HEK293 (cell line): ENCODE measurements around the gene TCIRG1.

Source experiments
- CTCF ChIA-PET: fragments of 350-600 bp; formaldehyde crosslinking; extraction: SDS; loops from one replicate; lab custom pipeline; 2021; ENCODE audit warnings: antibody characterized with exemption; lab: Yijun Ruan, JAX
- POLR2A ChIA-PET: fragments of 300-600 bp; formaldehyde crosslinking; extraction: SDS; loops from one replicate; lab custom pipeline; 2020; ENCODE audit warnings: antibody characterized with exemption, inconsistent platforms; lab: Yijun Ruan, JAX
- H3K27ac ChIP-seq: fragments of 200-500 bp; sonication (Bioruptor generic); 2 replicates; pipeline ENCODE4 v1.5.1; 2014; ENCODE audit warnings: low read depth, low read length, control low read depth, inconsistent platforms; ENCODE audit errors: extremely low read depth
- H3K36me3 ChIP-seq, 2 experiments: fragments of 200-500 bp in 1 of 2; sonication (Bioruptor generic) in 1 of 2; 1 replicate in 1 of 2; 2 replicates in 1 of 2; pipeline ENCODE4 v1.5.1; 2014 to 2017; ENCODE audit warnings: inconsistent platforms in 2 of 2, low read length in 2 of 2; ENCODE audit not compliant: control insufficient read depth in 2 of 2, insufficient read depth in 1 of 2
- H3K4me1 ChIP-seq: fragments of 200-500 bp; sonication (Bioruptor generic); 2 replicates; pipeline ENCODE4 v1.5.1; 2014; ENCODE audit warnings: mild to moderate bottlenecking, low read length, inconsistent platforms; ENCODE audit not compliant: control insufficient read depth, insufficient read depth
- H3K4me3 ChIP-seq: 2 replicates; pipeline ENCODE4 v1.5.1; 2011; ENCODE audit warnings: low read depth, mild to moderate bottlenecking, control low read depth, low read length, moderate library complexity
- H3K9me3 ChIP-seq: fragments of 200-500 bp; sonication (Bioruptor generic); 2 replicates; pipeline ENCODE4 v1.5.1; 2014; ENCODE audit warnings: low read depth, low read length, inconsistent platforms; ENCODE audit not compliant: control insufficient read depth, insufficient read depth
- FEZF1 ChIP-seq: fragments of 450-650 bp; formaldehyde crosslinking; IDR thresholded peaks from 2 replicates; pipeline ENCODE4 v1.5.1; 2016; ENCODE audit warnings: missing biosample characterization, missing genetic modification characterization
- GLIS1 ChIP-seq: fragments of 450-650 bp; formaldehyde crosslinking; IDR thresholded peaks from 2 replicates; pipeline ENCODE4 v1.5.1; 2016; ENCODE audit warnings: missing biosample characterization, missing genetic modification characterization
- HOXC10 ChIP-seq: sonication (generic); formaldehyde crosslinking; IDR thresholded peaks from 2 replicates; pipeline ENCODE4 v1.8.1; 2023; ENCODE audit warnings: mild to moderate bottlenecking, missing genetic modification reagents
- HOXD13 ChIP-seq: sonication (generic); formaldehyde crosslinking; IDR thresholded peaks from 2 replicates; pipeline ENCODE4 v1.8.0; 2022; ENCODE audit warnings: missing genetic modification reagents, borderline replicate concordance
- KLF7 ChIP-seq: fragments of 450-650 bp; formaldehyde crosslinking; IDR thresholded peaks from 2 replicates; pipeline ENCODE4 v1.5.1; 2016; ENCODE audit warnings: missing biosample characterization, missing genetic modification characterization, borderline replicate concordance
- ZBTB20 ChIP-seq: fragments of 450-650 bp; formaldehyde crosslinking; IDR thresholded peaks from 2 replicates; pipeline ENCODE4 v1.5.1; 2016; ENCODE audit warnings: missing biosample characterization, missing genetic modification characterization
- ZBTB8A ChIP-seq: fragments of 450-650 bp; formaldehyde crosslinking; IDR thresholded peaks from 2 replicates; pipeline ENCODE4 v1.5.1; 2016; ENCODE audit warnings: missing biosample characterization, missing genetic modification characterization
- ZNF121 ChIP-seq: fragments of 450-650 bp; formaldehyde crosslinking; IDR thresholded peaks from 2 replicates; pipeline ENCODE4 v1.5.1; 2016; ENCODE audit warnings: missing biosample characterization, missing genetic modification characterization
- ZNF138 ChIP-seq: fragments of 450-650 bp; formaldehyde crosslinking; IDR thresholded peaks from 2 replicates; pipeline ENCODE4 v1.5.1; 2016; ENCODE audit warnings: missing biosample characterization, missing genetic modification characterization, borderline replicate concordance
- ZNF423 ChIP-seq: fragments of 450-650 bp; formaldehyde crosslinking; IDR thresholded peaks from 2 replicates; pipeline ENCODE4 v1.5.1; 2016; ENCODE audit warnings: missing biosample characterization, missing genetic modification characterization
- ZNF544 ChIP-seq: fragments of 450-650 bp; formaldehyde crosslinking; IDR thresholded peaks from 2 replicates; pipeline ENCODE4 v1.5.0; 2017; ENCODE audit warnings: missing biosample characterization, missing genetic modification characterization
- ZNF549 ChIP-seq: fragments of 450-650 bp; IDR thresholded peaks from 2 replicates; pipeline ENCODE4 v1.5.1; 2018; ENCODE audit warnings: missing biosample characterization, missing genetic modification characterization, mild to moderate bottlenecking, inconsistent platforms, moderate library complexity
- ZNF558 ChIP-seq: fragments of 450-650 bp; formaldehyde crosslinking; IDR thresholded peaks from 2 replicates; pipeline ENCODE4 v1.5.1; 2016; ENCODE audit warnings: missing biosample characterization, missing genetic modification characterization
- ZNF658 ChIP-seq: fragments of 450-650 bp; formaldehyde crosslinking; IDR thresholded peaks from 2 replicates; pipeline ENCODE4; 2016; ENCODE audit warnings: missing biosample characterization, missing genetic modification characterization
- ZNF664 ChIP-seq: fragments of 450-650 bp; formaldehyde crosslinking; IDR thresholded peaks from 2 replicates; pipeline ENCODE4 v1.5.1; 2016; ENCODE audit warnings: missing biosample characterization, missing genetic modification characterization
- ZNF670 ChIP-seq: fragments of 450-650 bp; formaldehyde crosslinking; IDR thresholded peaks from 2 replicates; pipeline ENCODE4 v1.5.1; 2016; ENCODE audit warnings: missing biosample characterization, missing genetic modification characterization, low read depth
- ZNF707 ChIP-seq: fragments of 450-650 bp; formaldehyde crosslinking; IDR thresholded peaks from 2 replicates; pipeline ENCODE4 v1.5.1; 2016; ENCODE audit warnings: missing biosample characterization, missing genetic modification characterization
- ZXDB ChIP-seq: fragments of 450-650 bp; formaldehyde crosslinking; IDR thresholded peaks from 2 replicates; pipeline ENCODE4 v1.5.1; 2016; ENCODE audit warnings: missing biosample characterization, missing genetic modification characterization
- TF ChIP-seq, protein P1 (sequence below): fragments of 450-650 bp; formaldehyde crosslinking; IDR thresholded peaks from 2 replicates; pipeline ENCODE4 v1.5.1; 2016; ENCODE audit warnings: missing biosample characterization, missing genetic modification characterization, low read depth
- TF ChIP-seq, protein P2 (sequence below): fragments of 450-650 bp; formaldehyde crosslinking; IDR thresholded peaks from 2 replicates; pipeline ENCODE4 v1.5.1; 2016; ENCODE audit warnings: missing biosample characterization, missing genetic modification characterization
- TF ChIP-seq, protein P3 (sequence below): fragments of 450-650 bp; formaldehyde crosslinking; IDR thresholded peaks from 2 replicates; pipeline ENCODE4 v1.5.1; 2016; ENCODE audit warnings: missing biosample characterization, missing genetic modification characterization
- TF ChIP-seq, protein P4 (sequence below): fragments of 450-650 bp; formaldehyde crosslinking; IDR thresholded peaks from 2 replicates; pipeline ENCODE4 v1.5.0; 2017; ENCODE audit warnings: missing biosample characterization, missing genetic modification characterization, borderline replicate concordance
- TF ChIP-seq, protein P5 (sequence below): fragments of 450-650 bp; formaldehyde crosslinking; IDR thresholded peaks from 2 replicates; pipeline ENCODE4 v1.5.1; 2016; ENCODE audit warnings: missing biosample characterization, missing genetic modification characterization, low read depth

The TCIRG1 gene

DNA sequence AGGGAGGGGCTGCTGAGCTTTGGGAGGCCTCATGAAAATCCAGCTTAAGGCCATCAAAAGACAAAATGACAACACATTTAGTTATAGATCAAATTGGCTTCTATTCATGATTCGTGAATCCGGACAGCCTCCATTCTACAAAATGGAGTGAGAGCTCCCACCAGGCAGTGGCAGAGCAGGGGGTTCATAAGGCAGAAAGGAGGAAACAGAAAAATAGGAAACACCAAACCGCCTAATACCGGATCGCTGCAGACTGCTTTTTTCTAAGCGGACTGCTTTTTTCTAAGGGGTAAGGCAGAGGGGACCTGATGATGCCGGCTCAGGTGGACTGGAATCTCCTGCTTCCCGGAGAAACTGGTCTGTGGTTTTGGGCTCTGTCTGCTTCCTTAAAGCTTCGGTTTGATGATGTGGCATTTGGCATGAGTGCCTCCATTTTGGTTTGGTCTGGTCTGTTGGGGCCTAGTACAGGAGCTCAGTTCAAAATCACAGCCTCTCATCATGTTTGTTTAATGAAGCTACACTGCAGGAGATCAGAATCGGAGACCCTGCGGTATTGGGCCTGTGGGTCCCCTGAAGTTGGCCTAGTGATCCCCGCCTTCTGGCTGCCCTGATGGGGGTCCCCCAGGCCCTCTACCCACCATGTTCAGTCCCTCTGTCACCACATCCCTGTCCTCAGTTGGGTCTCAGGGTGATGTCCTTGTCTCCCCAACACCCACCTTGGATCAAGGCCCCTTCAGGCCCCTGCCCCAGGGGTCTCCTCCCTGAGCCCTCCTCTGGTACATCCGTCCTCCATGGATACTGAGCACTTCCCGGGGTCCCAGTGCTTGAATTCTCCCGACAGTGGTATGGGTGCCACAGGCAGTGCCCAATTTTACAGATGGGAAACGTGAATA, 27.5 kb upstream of the TCIRG1 start:
- H3K4me3 ChIP-seq = no peak overlapping the region
- 0 out of 2 replicates have a peak, but pooled peaks have one; percentile 5 for TF ChIP-seq ZBTB20 (tag by site-specific recombination)
- TF ChIP-seq ZNF423 (tag by site-specific recombination) = no peak
- TF ChIP-seq, protein P1, sequence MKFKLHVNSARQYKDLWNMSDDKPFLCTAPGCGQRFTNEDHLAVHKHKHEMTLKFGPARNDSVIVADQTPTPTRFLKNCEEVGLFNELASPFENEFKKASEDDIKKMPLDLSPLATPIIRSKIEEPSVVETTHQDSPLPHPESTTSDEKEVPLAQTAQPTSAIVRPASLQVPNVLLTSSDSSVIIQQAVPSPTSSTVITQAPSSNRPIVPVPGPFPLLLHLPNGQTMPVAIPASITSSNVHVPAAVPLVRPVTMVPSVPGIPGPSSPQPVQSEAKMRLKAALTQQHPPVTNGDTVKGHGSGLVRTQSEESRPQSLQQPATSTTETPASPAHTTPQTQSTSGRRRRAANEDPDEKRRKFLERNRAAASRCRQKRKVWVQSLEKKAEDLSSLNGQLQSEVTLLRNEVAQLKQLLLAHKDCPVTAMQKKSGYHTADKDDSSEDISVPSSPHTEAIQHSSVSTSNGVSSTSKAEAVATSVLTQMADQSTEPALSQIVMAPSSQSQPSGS (tag by site-specific recombination) = no peak
- TF ChIP-seq HOXD13 (CRISPR knock-in tag) = no peak
- no peaks in the 10 kb centered on the region for H3K4me1 ChIP-seq
- CTCF ChIA-PET = interaction anchor here (0.7 to 1.6 kb wide), 5 partner anchors 17 to 286 kb away, joined by 3 to 5 read pairs (median 4); no protein-coding TSS in a partner anchor
- no peaks in the 10 kb centered on the region for H3K9me3 ChIP-seq
- H3K36me3 ChIP-seq = no peaks in the 10 kb centered on the region
- POLR2A ChIA-PET = interaction anchor here (0.5 to 2.1 kb wide), 2 partner anchors 11 to 23 kb away, joined by 5 to 6 read pairs; no protein-coding TSS in a partner anchor
- H3K27ac ChIP-seq = no peak overlapping the region

DNA sequence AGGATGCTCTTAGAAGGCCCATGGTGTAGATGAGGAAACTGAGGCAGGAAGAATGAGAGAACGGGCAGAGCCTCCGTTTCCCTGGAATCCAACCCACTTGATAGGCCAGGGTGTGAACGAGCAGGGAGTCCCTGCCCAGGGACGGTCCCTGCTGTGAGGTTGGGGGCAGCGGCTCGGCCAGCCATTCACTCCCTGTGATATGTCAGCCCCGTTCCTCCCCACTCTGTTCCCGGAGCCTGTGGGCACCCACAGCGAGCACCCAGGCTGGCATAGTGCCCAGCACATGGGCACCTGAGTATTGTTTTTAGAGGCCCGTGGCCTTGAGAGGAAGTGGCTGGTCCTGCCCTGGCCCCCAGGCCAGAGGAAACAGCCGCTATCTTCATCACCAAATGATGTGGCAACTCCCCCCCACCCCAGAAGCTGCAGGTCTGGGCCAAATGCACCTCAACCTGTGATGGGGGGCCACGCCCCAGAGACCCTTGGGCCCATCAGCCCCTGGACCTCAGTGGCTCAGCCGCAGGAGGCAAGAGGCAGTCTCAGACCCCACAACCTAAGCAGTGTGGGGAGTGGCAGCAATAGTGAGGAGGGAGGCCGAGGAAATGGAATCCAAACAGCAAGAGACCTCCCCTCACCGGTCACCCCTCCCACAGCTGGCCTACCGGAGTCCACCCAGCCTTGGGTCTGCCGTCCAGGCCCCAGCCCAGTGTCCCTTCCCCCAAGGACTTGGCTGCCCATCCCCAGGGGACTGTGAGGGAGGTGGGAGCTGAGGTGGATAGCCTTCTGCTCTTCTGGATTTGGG, 26.6 kb upstream of the TCIRG1 start:
- POLR2A ChIA-PET = interaction anchor here (1.5 kb wide), 1 partner anchor 9 kb away, joined by 3 read pairs; no protein-coding TSS in a partner anchor
- Histone ChIP-seq H3K36me3 (no peaks in the 10 kb centered on the region), H3K27ac (no peak overlapping the region), H3K4me3 (no peak overlapping the region), H3K9me3 (no peaks in the 10 kb centered on the region), H3K4me1 (no peaks in the 10 kb centered on the region)
- CTCF ChIA-PET = no interaction called here
- TF ChIP-seq ZNF138 (tag by site-specific recombination) (no peak), ZNF670 (tag by site-specific recombination) (no peak), ZNF549 (tag by site-specific recombination) (no peak), ZNF558 (tag by site-specific recombination) (no peak), ZNF544 (tag by site-specific recombination) (no peak), ZNF658 (no peak), GLIS1 (tag by site-specific recombination) (no peak), FEZF1 (tag by site-specific recombination) (no peak), ZXDB (no peak), ZNF707 (tag by site-specific recombination) (no peak), HOXC10 (CRISPR knock-in tag) (no peak), ZNF664 (tag by site-specific recombination) (no peak), ZBTB8A (tag by site-specific recombination) (no peak), ZNF121 (tag by site-specific recombination) (no peak), KLF7 (tag by site-specific recombination) (no peak)
- TF ChIP-seq, protein P2, sequence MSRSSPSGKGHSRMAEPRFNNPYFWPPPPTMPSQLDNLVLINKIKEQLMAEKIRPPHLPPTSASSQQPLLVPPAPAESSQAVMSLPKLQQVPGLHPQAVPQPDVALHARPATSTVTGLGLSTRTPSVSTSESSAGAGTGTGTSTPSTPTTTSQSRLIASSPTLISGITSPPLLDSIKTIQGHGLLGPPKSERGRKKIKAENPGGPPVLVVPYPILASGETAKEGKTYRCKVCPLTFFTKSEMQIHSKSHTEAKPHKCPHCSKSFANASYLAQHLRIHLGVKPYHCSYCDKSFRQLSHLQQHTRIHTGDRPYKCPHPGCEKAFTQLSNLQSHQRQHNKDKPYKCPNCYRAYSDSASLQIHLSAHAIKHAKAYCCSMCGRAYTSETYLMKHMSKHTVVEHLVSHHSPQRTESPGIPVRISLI = no peak
- TF ChIP-seq, protein P3, sequence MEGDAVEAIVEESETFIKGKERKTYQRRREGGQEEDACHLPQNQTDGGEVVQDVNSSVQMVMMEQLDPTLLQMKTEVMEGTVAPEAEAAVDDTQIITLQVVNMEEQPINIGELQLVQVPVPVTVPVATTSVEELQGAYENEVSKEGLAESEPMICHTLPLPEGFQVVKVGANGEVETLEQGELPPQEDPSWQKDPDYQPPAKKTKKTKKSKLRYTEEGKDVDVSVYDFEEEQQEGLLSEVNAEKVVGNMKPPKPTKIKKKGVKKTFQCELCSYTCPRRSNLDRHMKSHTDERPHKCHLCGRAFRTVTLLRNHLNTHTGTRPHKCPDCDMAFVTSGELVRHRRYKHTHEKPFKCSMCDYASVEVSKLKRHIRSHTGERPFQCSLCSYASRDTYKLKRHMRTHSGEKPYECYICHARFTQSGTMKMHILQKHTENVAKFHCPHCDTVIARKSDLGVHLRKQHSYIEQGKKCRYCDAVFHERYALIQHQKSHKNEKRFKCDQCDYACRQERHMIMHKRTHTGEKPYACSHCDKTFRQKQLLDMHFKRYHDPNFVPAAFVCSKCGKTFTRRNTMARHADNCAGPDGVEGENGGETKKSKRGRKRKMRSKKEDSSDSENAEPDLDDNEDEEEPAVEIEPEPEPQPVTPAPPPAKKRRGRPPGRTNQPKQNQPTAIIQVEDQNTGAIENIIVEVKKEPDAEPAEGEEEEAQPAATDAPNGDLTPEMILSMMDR (tag by site-specific recombination) = no peak
- TF ChIP-seq, protein P4, sequence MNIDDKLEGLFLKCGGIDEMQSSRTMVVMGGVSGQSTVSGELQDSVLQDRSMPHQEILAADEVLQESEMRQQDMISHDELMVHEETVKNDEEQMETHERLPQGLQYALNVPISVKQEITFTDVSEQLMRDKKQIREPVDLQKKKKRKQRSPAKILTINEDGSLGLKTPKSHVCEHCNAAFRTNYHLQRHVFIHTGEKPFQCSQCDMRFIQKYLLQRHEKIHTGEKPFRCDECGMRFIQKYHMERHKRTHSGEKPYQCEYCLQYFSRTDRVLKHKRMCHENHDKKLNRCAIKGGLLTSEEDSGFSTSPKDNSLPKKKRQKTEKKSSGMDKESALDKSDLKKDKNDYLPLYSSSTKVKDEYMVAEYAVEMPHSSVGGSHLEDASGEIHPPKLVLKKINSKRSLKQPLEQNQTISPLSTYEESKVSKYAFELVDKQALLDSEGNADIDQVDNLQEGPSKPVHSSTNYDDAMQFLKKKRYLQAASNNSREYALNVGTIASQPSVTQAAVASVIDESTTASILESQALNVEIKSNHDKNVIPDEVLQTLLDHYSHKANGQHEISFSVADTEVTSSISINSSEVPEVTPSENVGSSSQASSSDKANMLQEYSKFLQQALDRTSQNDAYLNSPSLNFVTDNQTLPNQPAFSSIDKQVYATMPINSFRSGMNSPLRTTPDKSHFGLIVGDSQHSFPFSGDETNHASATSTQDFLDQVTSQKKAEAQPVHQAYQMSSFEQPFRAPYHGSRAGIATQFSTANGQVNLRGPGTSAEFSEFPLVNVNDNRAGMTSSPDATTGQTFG (tag by site-specific recombination) = no peak
- TF ChIP-seq, protein P5, sequence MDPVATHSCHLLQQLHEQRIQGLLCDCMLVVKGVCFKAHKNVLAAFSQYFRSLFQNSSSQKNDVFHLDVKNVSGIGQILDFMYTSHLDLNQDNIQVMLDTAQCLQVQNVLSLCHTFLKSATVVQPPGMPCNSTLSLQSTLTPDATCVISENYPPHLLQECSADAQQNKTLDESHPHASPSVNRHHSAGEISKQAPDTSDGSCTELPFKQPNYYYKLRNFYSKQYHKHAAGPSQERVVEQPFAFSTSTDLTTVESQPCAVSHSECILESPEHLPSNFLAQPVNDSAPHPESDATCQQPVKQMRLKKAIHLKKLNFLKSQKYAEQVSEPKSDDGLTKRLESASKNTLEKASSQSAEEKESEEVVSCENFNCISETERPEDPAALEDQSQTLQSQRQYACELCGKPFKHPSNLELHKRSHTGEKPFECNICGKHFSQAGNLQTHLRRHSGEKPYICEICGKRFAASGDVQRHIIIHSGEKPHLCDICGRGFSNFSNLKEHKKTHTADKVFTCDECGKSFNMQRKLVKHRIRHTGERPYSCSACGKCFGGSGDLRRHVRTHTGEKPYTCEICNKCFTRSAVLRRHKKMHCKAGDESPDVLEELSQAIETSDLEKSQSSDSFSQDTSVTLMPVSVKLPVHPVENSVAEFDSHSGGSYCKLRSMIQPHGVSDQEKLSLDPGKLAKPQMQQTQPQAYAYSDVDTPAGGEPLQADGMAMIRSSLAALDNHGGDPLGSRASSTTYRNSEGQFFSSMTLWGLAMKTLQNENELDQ = no peak
